Psoas muscle (tissue), 8 donors: Measurements from ENCODE around the gene ZNF335. TPM values are rescaled to one million over a fixed set of nuclear protein-coding genes. Genes with fewer than 3 reads are reported as not detected.

ENCODE experiments used
- ATAC-seq, 4 donors: fragments of 200-7000 bp; cut with Tn5 transposase; one replicate each; pipeline ENCODE4 v1.9.1; 2020; ENCODE audit warnings: moderate library complexity in 3 of 4, mild to moderate bottlenecking in 2 of 4
- DNase-seq, 2 donors: peaks; one replicate each; pipeline ENCODE4 v3.0.0-alpha.2; 2020
- H3K27ac ChIP-seq: fragments of 200-600 bp; one replicate; pipeline ENCODE4 v1.8.0; 2022
- H3K27me3 ChIP-seq, 3 donors: fragments of 200-600 bp in 1 of 3; one replicate each; pipeline versions ENCODE4 v1.6.1 to v1.8.0; 2013 to 2022; ENCODE audit warnings: low read length in 2 of 3, mild to moderate bottlenecking in 2 of 3, moderate library complexity in 1 of 3; ENCODE audit not compliant: insufficient read depth in 3 of 3
- H3K36me3 ChIP-seq, 2 donors: fragments of 200-600 bp in 1 of 2; one replicate each; pipeline versions ENCODE4 v1.6.1 to v1.8.0; 2013 to 2022; ENCODE audit warnings: low read depth in 1 of 2, mild to moderate bottlenecking in 1 of 2, moderate library complexity in 1 of 2; ENCODE audit not compliant: insufficient read depth in 1 of 2
- H3K4me1 ChIP-seq: fragments of 200-600 bp; one replicate; pipeline ENCODE4 v1.8.0; 2022
- H3K4me3 ChIP-seq: fragments of 200-600 bp; one replicate; pipeline ENCODE4 v1.8.0; 2022; ENCODE audit warnings: mild to moderate bottlenecking
- H3K9me3 ChIP-seq: fragments of 200-600 bp; one replicate; pipeline ENCODE4 v1.8.0; 2022
- WGBS, 3 donors: extraction: QIAGEN DNeasy Blood & Tissue Kit; methylation state at CpG; one replicate each; pipeline versions ENCODE4 v1.1.6 to v1.1.7; 2013; 5-methylcytosine and 5-hydroxymethylcytosine counted together
- intact Hi-C, 2 donors: fragments of 100-400 bp; cut with DNase I; formaldehyde crosslinking; loops; one replicate each; pipeline versions ENCODE4 v1.11.0 to v1.14.2; 2022
- polyA plus RNA-seq, 3 donors: library from polyadenylated mRNA; stranded (reverse); fragments of 200-250 nt; gene quantifications; one replicate each; pipeline ENCODE4 v1.2.3, GENCODE V29; 2013
- total RNA-seq, 4 donors: library from RNA; stranded (reverse); fragmentation: NEBNext Ultra II Directional in 2 of 4; extraction: Animal tissue kit (Norgen Biotek cat#: 25700) in 2 of 4; gene quantifications; one replicate each; pipeline versions ENCODE4 v1.2.1 to v1.2.4, GENCODE V29; 2021 to 2023
- TF ChIP-seq, protein P1 (sequence below): fragments of 200-600 bp; IDR thresholded peaks from one replicate; pipeline ENCODE4 v1.8.0; 2022; ENCODE audit warnings: antibody characterized with exemption
- donor health status: healthy with polysubstance abuse.
- donor health status: DM: no; HTN: no; CAD: no; lungs with moderate emphysema.
- donor health status: Bipolar disorder and iron deficiency.
- donor health status: healthy.
- donor health status: DM: yes; HTN: yes; CAD: no.
- donor health status: DM: no; HTN: no; CAD: no.
- donor health status: DM: no; HTN: no; CAD: no.
- donor health status: DM: yes; HTN: yes; CAD: no.

ZNF335 gene
- total and polyA plus RNA-seq, 7 donors: 6.9 to 11.5 (median 10.2) TPM

DNA sequence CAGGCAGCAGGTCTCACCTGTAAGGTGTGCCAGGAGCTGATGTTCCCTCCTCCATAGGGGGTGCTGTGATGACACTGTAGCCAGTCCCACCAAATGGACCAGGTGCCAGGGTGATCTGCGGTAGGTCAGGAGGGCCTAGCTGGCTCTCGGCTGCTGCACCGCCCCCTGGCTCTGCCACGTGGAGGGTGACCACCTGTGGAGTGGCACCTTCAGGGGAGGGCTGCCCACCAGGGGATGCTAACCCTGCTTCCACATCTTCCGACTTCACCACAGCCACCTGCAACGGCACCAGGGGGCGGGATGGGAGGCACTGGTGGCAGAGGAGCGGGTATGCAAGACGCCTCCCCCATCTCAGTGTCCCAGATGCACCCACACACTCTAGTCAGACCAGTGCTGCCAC, 18.3 kb downstream of the ZNF335 start:
- no peak overlapping the region for H3K27ac ChIP-seq
- DNase-seq (peak in 1 of 2 donors; percentile 50), ATAC-seq (peak in 1 of 4 donors; percentile 6)
- no peaks in the 10 kb centered on the region for H3K4me1 ChIP-seq
- 91 to 93% (median 91%) methylated on average over 9 of the region's 9 CpGs for WGBS, 3 donors
- no peak overlapping the region for H3K4me3 ChIP-seq
- intact Hi-C loops: no loop called here
- peaks cover 13 to 90% of the 10 kb centered on the region in 2 donors for H3K36me3 ChIP-seq
- H3K9me3 ChIP-seq: no peaks in the 10 kb centered on the region
- TF ChIP-seq, protein P1, sequence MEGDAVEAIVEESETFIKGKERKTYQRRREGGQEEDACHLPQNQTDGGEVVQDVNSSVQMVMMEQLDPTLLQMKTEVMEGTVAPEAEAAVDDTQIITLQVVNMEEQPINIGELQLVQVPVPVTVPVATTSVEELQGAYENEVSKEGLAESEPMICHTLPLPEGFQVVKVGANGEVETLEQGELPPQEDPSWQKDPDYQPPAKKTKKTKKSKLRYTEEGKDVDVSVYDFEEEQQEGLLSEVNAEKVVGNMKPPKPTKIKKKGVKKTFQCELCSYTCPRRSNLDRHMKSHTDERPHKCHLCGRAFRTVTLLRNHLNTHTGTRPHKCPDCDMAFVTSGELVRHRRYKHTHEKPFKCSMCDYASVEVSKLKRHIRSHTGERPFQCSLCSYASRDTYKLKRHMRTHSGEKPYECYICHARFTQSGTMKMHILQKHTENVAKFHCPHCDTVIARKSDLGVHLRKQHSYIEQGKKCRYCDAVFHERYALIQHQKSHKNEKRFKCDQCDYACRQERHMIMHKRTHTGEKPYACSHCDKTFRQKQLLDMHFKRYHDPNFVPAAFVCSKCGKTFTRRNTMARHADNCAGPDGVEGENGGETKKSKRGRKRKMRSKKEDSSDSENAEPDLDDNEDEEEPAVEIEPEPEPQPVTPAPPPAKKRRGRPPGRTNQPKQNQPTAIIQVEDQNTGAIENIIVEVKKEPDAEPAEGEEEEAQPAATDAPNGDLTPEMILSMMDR: no peak
- H3K27me3 ChIP-seq: no peaks in the 10 kb centered on the region

DNA sequence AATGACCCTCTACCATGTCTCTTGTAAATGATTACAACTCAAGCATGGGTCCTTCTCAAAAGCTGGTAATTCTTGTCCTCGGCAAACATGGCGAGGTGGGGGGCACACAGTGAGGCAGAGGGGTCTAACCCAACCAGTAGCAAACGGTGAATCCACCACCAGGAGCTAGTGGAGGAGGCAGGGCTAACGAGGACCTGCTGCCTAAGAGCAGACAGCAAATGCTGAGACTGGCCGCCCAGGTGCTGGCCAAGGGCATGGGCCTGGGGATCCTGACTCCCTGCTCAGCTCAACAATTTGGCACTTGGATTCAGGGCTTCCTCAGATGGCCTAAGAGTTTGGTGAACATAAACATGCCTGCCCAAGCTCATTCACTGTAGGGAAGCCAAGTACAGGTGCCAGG, 19.1 kb downstream of the ZNF335 start:
- DNase-seq: peak in 1 of 2 donors; percentile 46
- peaks cover 8 to 90% of the 10 kb centered on the region in 2 donors for H3K36me3 ChIP-seq
- H3K9me3 ChIP-seq: no peaks in the 10 kb centered on the region
- WGBS, 3 donors: 88 to 96% (median 92%) methylated on average over 5 of the region's 5 CpGs
- intact Hi-C loops: no loop called here
- H3K4me1 ChIP-seq: no peaks in the 10 kb centered on the region
- no peaks in the 10 kb centered on the region for H3K27me3 ChIP-seq
- TF ChIP-seq, protein P1: no peak
- H3K27ac ChIP-seq: no peak overlapping the region
- no peak overlapping the region for H3K4me3 ChIP-seq
- no peak for ATAC-seq

DNA sequence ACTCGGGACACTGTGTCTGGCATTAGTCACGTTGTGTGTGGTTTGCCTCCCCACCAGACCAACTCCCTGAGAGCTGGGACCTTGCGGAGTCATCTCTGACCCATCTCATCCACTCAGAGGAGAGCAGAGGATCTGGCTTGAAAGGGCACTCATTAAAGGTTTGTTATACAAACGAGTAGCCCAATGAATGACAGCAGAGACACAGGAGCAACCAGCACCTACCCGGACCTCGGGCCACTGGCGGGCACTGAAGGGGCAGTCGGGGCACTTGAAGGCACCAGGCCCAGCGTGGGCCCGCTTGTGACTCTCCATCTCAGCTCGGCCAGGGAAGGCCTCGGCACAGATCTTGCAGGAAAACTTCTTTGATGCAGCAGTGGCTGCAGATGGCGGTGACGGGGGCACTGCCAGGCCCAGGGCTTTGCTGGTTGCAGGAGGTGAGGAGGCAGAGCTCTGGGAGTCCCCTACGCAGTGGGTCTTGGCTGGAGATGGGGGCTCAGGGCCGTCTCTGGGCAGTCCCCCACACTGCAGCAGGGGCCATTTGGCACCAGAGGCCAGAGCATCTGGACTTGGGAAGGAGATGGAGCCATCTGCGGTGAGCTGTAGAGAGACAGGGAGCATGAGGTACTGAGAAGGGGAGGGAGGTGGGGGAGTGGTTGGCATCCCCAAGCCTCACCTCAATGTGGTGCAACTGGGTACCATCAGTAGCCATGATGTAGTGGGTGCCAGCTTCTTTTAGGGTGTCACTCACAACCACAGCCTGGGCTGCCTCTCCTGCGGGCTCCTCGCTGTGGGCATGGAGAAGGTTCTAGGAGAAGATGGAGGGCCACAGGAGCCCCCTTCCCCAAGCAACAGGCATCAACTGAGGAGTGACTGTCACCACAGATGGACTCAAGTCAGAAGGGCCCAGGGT, 19.8 kb downstream of the ZNF335 start:
- peak overlapping the region; percentile 17 for H3K27ac ChIP-seq
- 85 to 91% (median 89%) methylated on average over 19 of the region's 19 CpGs for WGBS, 3 donors
- H3K27me3 ChIP-seq: no peaks in the 10 kb centered on the region
- TF ChIP-seq, protein P1: no peak
- no peak overlapping the region for H3K4me3 ChIP-seq
- ATAC-seq (no peak), DNase-seq (no peak)
- H3K36me3 ChIP-seq: peaks cover 10 to 90% of the 10 kb centered on the region in 2 donors
- intact Hi-C loops: no loop called here
- no peaks in the 10 kb centered on the region for H3K4me1 ChIP-seq
- H3K9me3 ChIP-seq: no peaks in the 10 kb centered on the region

DNA sequence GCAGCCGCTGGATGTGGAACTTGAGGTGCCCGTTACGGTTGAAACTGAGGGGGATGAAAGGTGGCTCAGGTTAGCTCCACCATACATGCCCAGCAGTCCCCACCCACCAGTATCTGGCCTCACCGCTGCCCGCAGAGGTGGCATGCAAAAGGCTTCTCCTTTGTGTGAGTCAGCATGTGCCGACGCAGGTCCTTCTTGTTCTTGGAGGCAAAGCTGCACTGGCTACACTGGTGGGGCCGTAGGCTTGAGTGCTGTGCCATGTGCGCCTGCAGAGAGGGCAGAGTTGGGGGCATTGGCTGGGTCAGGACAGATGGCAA, 21.7 kb downstream of the ZNF335 start:
- Histone ChIP-seq H3K9me3 (no peaks in the 10 kb centered on the region), H3K27ac (no peak overlapping the region), H3K27me3 (no peaks in the 10 kb centered on the region), H3K36me3 (peaks cover 10 to 90% of the 10 kb centered on the region in 2 donors), H3K4me3 (no peak overlapping the region), H3K4me1 (peaks cover 8% of the 10 kb centered on the region)
- 64 to 78% (median 73%) methylated on average over 9 of the region's 9 CpGs for WGBS, 3 donors
- DNase-seq: no peak
- ATAC-seq: no peak
- TF ChIP-seq, protein P1: no peak
- intact Hi-C loops: no loop called here
